B cell (primary cell): ENCODE results near the gene POLR2C.

Experiments
- EZH2 ChIP-seq: IDR thresholded peaks from 2 replicates; pipeline ENCODE4 v1.6.1; 2012; ENCODE audit warnings: borderline replicate concordance, low read depth, mild to moderate bottlenecking, moderate library complexity, low read length; ENCODE audit not compliant: insufficient read depth, poor library complexity, severe bottlenecking
- TF ChIP-seq, protein P1 (sequence below): fragments of 200-600 bp; IDR thresholded peaks from one replicate; pipeline ENCODE4 v1.8.0; 2022; ENCODE audit warnings: antibody characterized with exemption, mild to moderate bottlenecking

DNA sequence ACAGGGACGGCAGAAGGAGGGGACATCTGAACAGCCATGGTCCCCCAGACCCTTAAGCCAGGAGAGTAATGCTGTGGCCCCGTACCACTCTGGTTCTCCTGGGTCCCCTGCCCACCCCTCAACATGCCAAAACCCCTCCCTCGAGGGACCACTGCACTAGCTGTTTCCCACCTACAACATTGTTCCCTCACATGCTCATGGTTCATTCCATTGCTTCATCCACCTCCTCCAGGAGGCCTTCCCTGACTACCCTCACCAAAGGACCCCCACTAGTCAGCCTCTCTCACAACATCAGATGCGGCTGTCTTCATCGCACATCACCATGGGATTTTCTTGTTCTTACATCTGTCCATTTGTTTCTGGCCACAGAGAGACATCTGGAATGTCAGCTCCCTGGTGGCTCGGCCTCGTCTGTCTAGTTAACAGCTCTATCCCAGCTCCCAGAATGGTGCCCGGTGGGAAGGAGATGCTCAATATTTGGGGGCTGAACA lies 22.1 kb downstream of the POLR2C start:
- TF ChIP-seq, protein P1, sequence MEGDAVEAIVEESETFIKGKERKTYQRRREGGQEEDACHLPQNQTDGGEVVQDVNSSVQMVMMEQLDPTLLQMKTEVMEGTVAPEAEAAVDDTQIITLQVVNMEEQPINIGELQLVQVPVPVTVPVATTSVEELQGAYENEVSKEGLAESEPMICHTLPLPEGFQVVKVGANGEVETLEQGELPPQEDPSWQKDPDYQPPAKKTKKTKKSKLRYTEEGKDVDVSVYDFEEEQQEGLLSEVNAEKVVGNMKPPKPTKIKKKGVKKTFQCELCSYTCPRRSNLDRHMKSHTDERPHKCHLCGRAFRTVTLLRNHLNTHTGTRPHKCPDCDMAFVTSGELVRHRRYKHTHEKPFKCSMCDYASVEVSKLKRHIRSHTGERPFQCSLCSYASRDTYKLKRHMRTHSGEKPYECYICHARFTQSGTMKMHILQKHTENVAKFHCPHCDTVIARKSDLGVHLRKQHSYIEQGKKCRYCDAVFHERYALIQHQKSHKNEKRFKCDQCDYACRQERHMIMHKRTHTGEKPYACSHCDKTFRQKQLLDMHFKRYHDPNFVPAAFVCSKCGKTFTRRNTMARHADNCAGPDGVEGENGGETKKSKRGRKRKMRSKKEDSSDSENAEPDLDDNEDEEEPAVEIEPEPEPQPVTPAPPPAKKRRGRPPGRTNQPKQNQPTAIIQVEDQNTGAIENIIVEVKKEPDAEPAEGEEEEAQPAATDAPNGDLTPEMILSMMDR, result no peak
- no peak for TF ChIP-seq EZH2
